WTC11 (cell line): Measurements from ENCODE around the gene PKHD1. TPM values are rescaled to one million over a fixed set of nuclear protein-coding genes. Genes with fewer than 3 reads are reported as not detected.

Experiments
- ATAC-seq: fragments of 200-7000 bp; cut with Tn5 transposase; 2 replicates; pipeline ENCODE4 v1.10.0; 2021; ENCODE audit warnings: mild to moderate bottlenecking, moderate library complexity
- CTCF ChIA-PET: fragments of 300-600 bp; sonication (Branson Sonifier 250); formaldehyde crosslinking; loops from one replicate; lab custom pipeline; 2021; ENCODE audit warnings: antibody characterized with exemption; lab: Charles Lee
- POLR2A ChIA-PET: fragments of 350-600 bp; sonication (Branson Sonifier 250); formaldehyde crosslinking; loops from one replicate; lab custom pipeline; 2021; ENCODE audit warnings: antibody characterized with exemption; lab: Charles Lee
- DNase-seq: peaks from one replicate; pipeline ENCODE4 v3.0.0; 2021; ENCODE audit warnings: low spot score
- H3K27ac Mint-ChIP-seq: 2 replicates; pipeline ENCODE4 v1.8.0; 2021; ENCODE audit warnings: mixed read lengths
- H3K27me3 Mint-ChIP-seq: 2 replicates; pipeline ENCODE4 v1.8.0; 2021; ENCODE audit warnings: low read depth, mild to moderate bottlenecking, moderate library complexity, mixed read lengths
- H3K36me3 Mint-ChIP-seq: 2 replicates; pipeline ENCODE4 v1.8.0; 2021; ENCODE audit warnings: mixed read lengths
- H3K4me1 Mint-ChIP-seq: 2 replicates; pipeline ENCODE4 v1.8.0; 2022; ENCODE audit warnings: mixed read lengths
- H3K4me3 Mint-ChIP-seq: 2 replicates; pipeline ENCODE4 v1.8.0; 2021; ENCODE audit warnings: mild to moderate bottlenecking, moderate library complexity, mixed read lengths
- H3K9me3 Mint-ChIP-seq: 2 replicates; pipeline ENCODE4 v1.8.0; 2021; ENCODE audit warnings: mixed read lengths
- CREB1 ChIP-seq: sonication (generic); formaldehyde crosslinking; IDR thresholded peaks from 2 replicates; pipeline ENCODE4 v1.8.0; 2023; ENCODE audit warnings: mild to moderate bottlenecking, missing genetic modification reagents
- FOXP1 ChIP-seq: sonication (generic); formaldehyde crosslinking; IDR thresholded peaks from 2 replicates; pipeline ENCODE4 v1.8.0; 2022; ENCODE audit warnings: missing genetic modification reagents, mild to moderate bottlenecking, moderate library complexity, borderline replicate concordance
- GABPB1 ChIP-seq: sonication (generic); formaldehyde crosslinking; IDR thresholded peaks from 2 replicates; pipeline ENCODE4 v1.8.1; 2023; ENCODE audit warnings: mild to moderate bottlenecking, missing genetic modification reagents
- GTF2I ChIP-seq: fragments of 250-450 bp; sonication (Bioruptor Pico); conservative IDR thresholded peaks from 2 replicates; pipeline ENCODE4 v1.4.0; 2021; ENCODE audit warnings: mild to moderate bottlenecking
- KAT7 ChIP-seq: sonication (generic); formaldehyde crosslinking; IDR thresholded peaks from 2 replicates; pipeline ENCODE4 v1.8.1; 2023; ENCODE audit warnings: missing genetic modification reagents, mild to moderate bottlenecking, borderline replicate concordance
- MYBL2 ChIP-seq: sonication (generic); formaldehyde crosslinking; IDR thresholded peaks from 2 replicates; pipeline ENCODE4 v1.8.1; 2023; ENCODE audit warnings: mild to moderate bottlenecking, moderate library complexity, missing genetic modification reagents
- NR2C2 ChIP-seq: sonication (generic); formaldehyde crosslinking; IDR thresholded peaks from 2 replicates; pipeline ENCODE4 v1.8.0; 2022; ENCODE audit warnings: mild to moderate bottlenecking, missing genetic modification reagents
- NR3C1 ChIP-seq: sonication (generic); formaldehyde crosslinking; conservative IDR thresholded peaks from 2 replicates; pipeline ENCODE4 v1.8.1; 2023; ENCODE audit warnings: low read depth, mild to moderate bottlenecking, missing genetic modification reagents
- RORB ChIP-seq: fragments of 250-450 bp; sonication (Bioruptor Pico); IDR thresholded peaks from 2 replicates; pipeline ENCODE4 v1.9.0; 2021; ENCODE audit warnings: mild to moderate bottlenecking
- SOX15 ChIP-seq: fragments of 250-450 bp; sonication (Bioruptor Pico); IDR thresholded peaks from 2 replicates; pipeline ENCODE4 v1.9.0; 2021; ENCODE audit warnings: mild to moderate bottlenecking
- TEAD1 ChIP-seq: sonication (generic); formaldehyde crosslinking; IDR thresholded peaks from 2 replicates; pipeline ENCODE4 v1.8.0; 2022; ENCODE audit warnings: mild to moderate bottlenecking, missing genetic modification reagents
- ZNF121 ChIP-seq: sonication (generic); formaldehyde crosslinking; IDR thresholded peaks from 2 replicates; pipeline ENCODE4 v1.8.0; 2023; ENCODE audit warnings: missing genetic modification reagents
- ZNF138 ChIP-seq: sonication (generic); formaldehyde crosslinking; conservative IDR thresholded peaks from 2 replicates; pipeline ENCODE4 v1.8.1; 2022; ENCODE audit warnings: mild to moderate bottlenecking, moderate library complexity, missing genetic modification reagents
- ZNF263 ChIP-seq: sonication (generic); formaldehyde crosslinking; IDR thresholded peaks from 2 replicates; pipeline ENCODE4 v1.8.1; 2022; ENCODE audit warnings: low read depth, mild to moderate bottlenecking, moderate library complexity, missing genetic modification reagents
- ZNF317 ChIP-seq: sonication (generic); formaldehyde crosslinking; IDR thresholded peaks from 2 replicates; pipeline ENCODE4 v1.8.1; 2023; ENCODE audit warnings: low read depth, mild to moderate bottlenecking, moderate library complexity, missing genetic modification reagents, borderline replicate concordance
- ZNF423 ChIP-seq: fragments of 250-450 bp; sonication (Bioruptor Pico); IDR thresholded peaks from 2 replicates; pipeline ENCODE4 v2.1.2; 2022; ENCODE audit warnings: mild to moderate bottlenecking, moderate library complexity
- ZNF671 ChIP-seq: fragments of 250-450 bp; sonication (Bioruptor Pico); IDR thresholded peaks from 2 replicates; pipeline ENCODE4 v1.8.0; 2021; ENCODE audit warnings: mild to moderate bottlenecking
- total RNA-seq: library from RNA; stranded (reverse); gene quantifications from 3 replicates; pipeline ENCODE4 v1.2.3, GENCODE V29; 2021
- TF ChIP-seq, protein P1 (sequence below): sonication (generic); formaldehyde crosslinking; IDR thresholded peaks from 2 replicates; pipeline ENCODE4 v1.8.1; 2022; ENCODE audit warnings: low read depth, mild to moderate bottlenecking, moderate library complexity, missing genetic modification reagents, borderline replicate concordance
- TF ChIP-seq, protein P2 (sequence below): sonication (generic); formaldehyde crosslinking; IDR thresholded peaks from 2 replicates; pipeline ENCODE4 v1.8.1; 2023; ENCODE audit warnings: mild to moderate bottlenecking, missing genetic modification reagents, moderate library complexity
- TF ChIP-seq, protein P3 (sequence below): fragments of 250-450 bp; sonication (Bioruptor Pico); IDR thresholded peaks from 2 replicates; pipeline ENCODE4 v2.1.2; 2022; ENCODE audit warnings: mild to moderate bottlenecking, moderate library complexity
- TF ChIP-seq, protein P4 (sequence below): sonication (generic); formaldehyde crosslinking; IDR thresholded peaks from 2 replicates; pipeline ENCODE4 v1.8.0; 2023; ENCODE audit warnings: missing genetic modification reagents, mild to moderate bottlenecking, borderline replicate concordance
- TF ChIP-seq, protein P5 (sequence below): fragments of 200-600 bp; IDR thresholded peaks from 2 replicates; pipeline ENCODE4 v1.8.0; 2022; ENCODE audit warnings: antibody characterized with exemption
- TF ChIP-seq, protein P6 (sequence below): sonication (generic); formaldehyde crosslinking; IDR thresholded peaks from 2 replicates; pipeline ENCODE4 v1.8.1; 2022; ENCODE audit warnings: low read depth, missing genetic modification reagents, borderline replicate concordance
- TF ChIP-seq, protein P7 (sequence below): sonication (generic); formaldehyde crosslinking; IDR thresholded peaks from 2 replicates; pipeline ENCODE4 v1.8.0; 2022; ENCODE audit warnings: mild to moderate bottlenecking, missing genetic modification reagents

The PKHD1 gene
- total RNA-seq, 1 experiment from 2014 or later: 0.15 TPM

DNA sequence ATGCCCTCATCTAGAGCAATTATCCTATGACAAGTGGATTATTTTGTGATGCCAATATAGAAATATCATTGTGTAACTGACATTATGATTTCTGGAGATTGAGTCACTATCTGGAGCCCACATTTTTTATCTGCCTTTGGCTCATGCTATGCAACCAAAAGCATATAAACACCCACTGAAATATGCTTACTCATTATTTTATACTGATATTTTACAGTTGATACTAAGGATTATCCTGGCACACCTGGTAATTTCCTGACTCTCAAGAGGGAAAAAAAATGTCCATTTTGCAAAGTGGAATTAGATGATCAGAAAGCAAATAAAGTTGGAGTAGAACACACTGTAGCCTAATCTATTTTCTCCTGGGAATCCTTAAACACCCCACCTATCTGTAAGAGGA, 154.5 kb downstream of the PKHD1 start:
- DNase-seq (no peak), ATAC-seq (no peak)
- Mint-ChIP-seq H3K36me3 (no peaks in the 10 kb centered on the region), H3K4me1 (peaks cover 13% of the 10 kb centered on the region), H3K9me3 (no peaks in the 10 kb centered on the region), H3K27ac (no peak overlapping the region), H3K27me3 (no peaks in the 10 kb centered on the region), H3K4me3 (no peak overlapping the region)
- ChIA-PET CTCF (interaction anchor here (0.6 kb wide), 1 partner anchor 88 kb away, joined by 3 read pairs; no protein-coding TSS in a partner anchor), POLR2A (no interaction called here)
- TF ChIP-seq ZNF138 (CRISPR knock-in tag) (no peak), RORB (no peak), GABPB1 (no peak), ZNF121 (CRISPR knock-in tag) (no peak), NR3C1 (no peak), ZNF317 (CRISPR knock-in tag) (no peak), ZNF263 (CRISPR knock-in tag) (no peak)

DNA sequence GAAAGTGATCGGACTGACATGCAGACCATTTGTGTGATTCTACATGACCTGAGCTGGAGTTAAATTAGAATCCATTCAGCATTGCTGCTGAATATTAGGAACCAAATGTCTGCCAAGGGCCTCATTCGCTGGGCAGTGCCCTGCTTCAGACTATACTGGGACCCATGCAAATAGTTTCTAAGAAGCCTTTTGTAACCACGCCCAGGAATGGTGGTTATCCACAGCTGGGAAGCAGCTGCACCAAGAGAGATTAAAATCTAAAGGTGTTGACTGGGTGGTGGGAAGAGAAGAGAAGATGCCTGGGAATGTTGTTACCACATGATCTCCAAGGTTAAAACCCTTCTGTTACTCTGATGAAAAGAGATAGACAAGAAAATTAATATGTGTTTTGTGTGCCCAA, 156.8 kb downstream of the PKHD1 start:
- ChIA-PET POLR2A (no interaction called here), CTCF (no interaction called here)
- no peak overlapping the region for H3K27ac Mint-ChIP-seq
- peaks cover 28% of the 10 kb centered on the region for H3K4me1 Mint-ChIP-seq
- H3K36me3 Mint-ChIP-seq: peaks cover 2% of the 10 kb centered on the region; the same call in 1 of the 2 replicates
- peaks cover 4% of the 10 kb centered on the region for H3K9me3 Mint-ChIP-seq
- no peak overlapping the region for H3K4me3 Mint-ChIP-seq
- TF ChIP-seq KAT7 (CRISPR knock-in tag): no peak
- TF ChIP-seq, protein P1, sequence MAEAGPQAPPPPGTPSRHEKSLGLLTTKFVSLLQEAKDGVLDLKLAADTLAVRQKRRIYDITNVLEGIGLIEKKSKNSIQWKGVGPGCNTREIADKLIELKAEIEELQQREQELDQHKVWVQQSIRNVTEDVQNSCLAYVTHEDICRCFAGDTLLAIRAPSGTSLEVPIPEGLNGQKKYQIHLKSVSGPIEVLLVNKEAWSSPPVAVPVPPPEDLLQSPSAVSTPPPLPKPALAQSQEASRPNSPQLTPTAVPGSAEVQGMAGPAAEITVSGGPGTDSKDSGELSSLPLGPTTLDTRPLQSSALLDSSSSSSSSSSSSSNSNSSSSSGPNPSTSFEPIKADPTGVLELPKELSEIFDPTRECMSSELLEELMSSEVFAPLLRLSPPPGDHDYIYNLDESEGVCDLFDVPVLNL (CRISPR knock-in tag): no peak
- TF ChIP-seq ZNF423 (CRISPR knock-in tag): no peak
- TF ChIP-seq, protein P2, sequence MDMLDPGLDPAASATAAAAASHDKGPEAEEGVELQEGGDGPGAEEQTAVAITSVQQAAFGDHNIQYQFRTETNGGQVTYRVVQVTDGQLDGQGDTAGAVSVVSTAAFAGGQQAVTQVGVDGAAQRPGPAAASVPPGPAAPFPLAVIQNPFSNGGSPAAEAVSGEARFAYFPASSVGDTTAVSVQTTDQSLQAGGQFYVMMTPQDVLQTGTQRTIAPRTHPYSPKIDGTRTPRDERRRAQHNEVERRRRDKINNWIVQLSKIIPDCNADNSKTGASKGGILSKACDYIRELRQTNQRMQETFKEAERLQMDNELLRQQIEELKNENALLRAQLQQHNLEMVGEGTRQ (CRISPR knock-in tag): no peak
- no peak for TF ChIP-seq ZNF671 (CRISPR knock-in tag)
- TF ChIP-seq NR2C2 (CRISPR knock-in tag): no peak
- TF ChIP-seq, protein P3, sequence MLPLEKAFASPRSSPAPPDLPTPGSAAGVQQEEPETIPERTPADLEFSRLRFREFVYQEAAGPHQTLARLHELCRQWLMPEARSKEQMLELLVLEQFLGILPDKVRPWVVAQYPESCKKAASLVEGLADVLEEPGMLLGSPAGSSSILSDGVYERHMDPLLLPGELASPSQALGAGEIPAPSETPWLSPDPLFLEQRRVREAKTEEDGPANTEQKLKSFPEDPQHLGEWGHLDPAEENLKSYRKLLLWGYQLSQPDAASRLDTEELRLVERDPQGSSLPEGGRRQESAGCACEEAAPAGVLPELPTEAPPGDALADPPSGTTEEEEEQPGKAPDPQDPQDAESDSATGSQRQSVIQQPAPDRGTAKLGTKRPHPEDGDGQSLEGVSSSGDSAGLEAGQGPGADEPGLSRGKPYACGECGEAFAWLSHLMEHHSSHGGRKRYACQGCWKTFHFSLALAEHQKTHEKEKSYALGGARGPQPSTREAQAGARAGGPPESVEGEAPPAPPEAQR (CRISPR knock-in tag): no peak
- TF ChIP-seq, protein P4, sequence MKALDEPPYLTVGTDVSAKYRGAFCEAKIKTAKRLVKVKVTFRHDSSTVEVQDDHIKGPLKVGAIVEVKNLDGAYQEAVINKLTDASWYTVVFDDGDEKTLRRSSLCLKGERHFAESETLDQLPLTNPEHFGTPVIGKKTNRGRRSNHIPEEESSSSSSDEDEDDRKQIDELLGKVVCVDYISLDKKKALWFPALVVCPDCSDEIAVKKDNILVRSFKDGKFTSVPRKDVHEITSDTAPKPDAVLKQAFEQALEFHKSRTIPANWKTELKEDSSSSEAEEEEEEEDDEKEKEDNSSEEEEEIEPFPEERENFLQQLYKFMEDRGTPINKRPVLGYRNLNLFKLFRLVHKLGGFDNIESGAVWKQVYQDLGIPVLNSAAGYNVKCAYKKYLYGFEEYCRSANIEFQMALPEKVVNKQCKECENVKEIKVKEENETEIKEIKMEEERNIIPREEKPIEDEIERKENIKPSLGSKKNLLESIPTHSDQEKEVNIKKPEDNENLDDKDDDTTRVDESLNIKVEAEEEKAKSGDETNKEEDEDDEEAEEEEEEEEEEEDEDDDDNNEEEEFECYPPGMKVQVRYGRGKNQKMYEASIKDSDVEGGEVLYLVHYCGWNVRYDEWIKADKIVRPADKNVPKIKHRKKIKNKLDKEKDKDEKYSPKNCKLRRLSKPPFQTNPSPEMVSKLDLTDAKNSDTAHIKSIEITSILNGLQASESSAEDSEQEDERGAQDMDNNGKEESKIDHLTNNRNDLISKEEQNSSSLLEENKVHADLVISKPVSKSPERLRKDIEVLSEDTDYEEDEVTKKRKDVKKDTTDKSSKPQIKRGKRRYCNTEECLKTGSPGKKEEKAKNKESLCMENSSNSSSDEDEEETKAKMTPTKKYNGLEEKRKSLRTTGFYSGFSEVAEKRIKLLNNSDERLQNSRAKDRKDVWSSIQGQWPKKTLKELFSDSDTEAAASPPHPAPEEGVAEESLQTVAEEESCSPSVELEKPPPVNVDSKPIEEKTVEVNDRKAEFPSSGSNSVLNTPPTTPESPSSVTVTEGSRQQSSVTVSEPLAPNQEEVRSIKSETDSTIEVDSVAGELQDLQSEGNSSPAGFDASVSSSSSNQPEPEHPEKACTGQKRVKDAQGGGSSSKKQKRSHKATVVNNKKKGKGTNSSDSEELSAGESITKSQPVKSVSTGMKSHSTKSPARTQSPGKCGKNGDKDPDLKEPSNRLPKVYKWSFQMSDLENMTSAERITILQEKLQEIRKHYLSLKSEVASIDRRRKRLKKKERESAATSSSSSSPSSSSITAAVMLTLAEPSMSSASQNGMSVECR: no peak
- TF ChIP-seq, protein P5, sequence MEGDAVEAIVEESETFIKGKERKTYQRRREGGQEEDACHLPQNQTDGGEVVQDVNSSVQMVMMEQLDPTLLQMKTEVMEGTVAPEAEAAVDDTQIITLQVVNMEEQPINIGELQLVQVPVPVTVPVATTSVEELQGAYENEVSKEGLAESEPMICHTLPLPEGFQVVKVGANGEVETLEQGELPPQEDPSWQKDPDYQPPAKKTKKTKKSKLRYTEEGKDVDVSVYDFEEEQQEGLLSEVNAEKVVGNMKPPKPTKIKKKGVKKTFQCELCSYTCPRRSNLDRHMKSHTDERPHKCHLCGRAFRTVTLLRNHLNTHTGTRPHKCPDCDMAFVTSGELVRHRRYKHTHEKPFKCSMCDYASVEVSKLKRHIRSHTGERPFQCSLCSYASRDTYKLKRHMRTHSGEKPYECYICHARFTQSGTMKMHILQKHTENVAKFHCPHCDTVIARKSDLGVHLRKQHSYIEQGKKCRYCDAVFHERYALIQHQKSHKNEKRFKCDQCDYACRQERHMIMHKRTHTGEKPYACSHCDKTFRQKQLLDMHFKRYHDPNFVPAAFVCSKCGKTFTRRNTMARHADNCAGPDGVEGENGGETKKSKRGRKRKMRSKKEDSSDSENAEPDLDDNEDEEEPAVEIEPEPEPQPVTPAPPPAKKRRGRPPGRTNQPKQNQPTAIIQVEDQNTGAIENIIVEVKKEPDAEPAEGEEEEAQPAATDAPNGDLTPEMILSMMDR: no peak
- no peak for TF ChIP-seq GTF2I (CRISPR knock-in tag)
- no peak for TF ChIP-seq SOX15 (CRISPR knock-in tag)
- no peak for TF ChIP-seq GABPB1
- TF ChIP-seq, protein P6, sequence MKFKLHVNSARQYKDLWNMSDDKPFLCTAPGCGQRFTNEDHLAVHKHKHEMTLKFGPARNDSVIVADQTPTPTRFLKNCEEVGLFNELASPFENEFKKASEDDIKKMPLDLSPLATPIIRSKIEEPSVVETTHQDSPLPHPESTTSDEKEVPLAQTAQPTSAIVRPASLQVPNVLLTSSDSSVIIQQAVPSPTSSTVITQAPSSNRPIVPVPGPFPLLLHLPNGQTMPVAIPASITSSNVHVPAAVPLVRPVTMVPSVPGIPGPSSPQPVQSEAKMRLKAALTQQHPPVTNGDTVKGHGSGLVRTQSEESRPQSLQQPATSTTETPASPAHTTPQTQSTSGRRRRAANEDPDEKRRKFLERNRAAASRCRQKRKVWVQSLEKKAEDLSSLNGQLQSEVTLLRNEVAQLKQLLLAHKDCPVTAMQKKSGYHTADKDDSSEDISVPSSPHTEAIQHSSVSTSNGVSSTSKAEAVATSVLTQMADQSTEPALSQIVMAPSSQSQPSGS (CRISPR knock-in tag): no peak
- no peak for TF ChIP-seq MYBL2 (CRISPR knock-in tag)
- no peak for TF ChIP-seq CREB1 (CRISPR knock-in tag)
- TF ChIP-seq TEAD1 (CRISPR knock-in tag): no peak
- no peak for TF ChIP-seq FOXP1
- no peak for TF ChIP-seq ZNF138 (CRISPR knock-in tag)
- TF ChIP-seq, protein P7, sequence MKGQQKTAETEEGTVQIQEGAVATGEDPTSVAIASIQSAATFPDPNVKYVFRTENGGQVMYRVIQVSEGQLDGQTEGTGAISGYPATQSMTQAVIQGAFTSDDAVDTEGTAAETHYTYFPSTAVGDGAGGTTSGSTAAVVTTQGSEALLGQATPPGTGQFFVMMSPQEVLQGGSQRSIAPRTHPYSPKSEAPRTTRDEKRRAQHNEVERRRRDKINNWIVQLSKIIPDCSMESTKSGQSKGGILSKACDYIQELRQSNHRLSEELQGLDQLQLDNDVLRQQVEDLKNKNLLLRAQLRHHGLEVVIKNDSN (CRISPR knock-in tag): no peak
- DNase-seq (no peak), ATAC-seq (no peak)
- no peaks in the 10 kb centered on the region; the same call in 1 of the 2 replicates for H3K27me3 Mint-ChIP-seq
